T-helper 1 cell (primary cell): ENCODE data around the gene MRPL4.
"Not testable (repeated sequence)": the region's sequence is repeated elsewhere in the genome, so short reads cannot be mapped to it uniquely, and the experiment has no call there.

Experiments used
- DNase-seq, 5 donors: peaks; one replicate each; pipeline ENCODE4 v3.0.0-alpha.2; 2012 to 2020

Gene MRPL4

DNA sequence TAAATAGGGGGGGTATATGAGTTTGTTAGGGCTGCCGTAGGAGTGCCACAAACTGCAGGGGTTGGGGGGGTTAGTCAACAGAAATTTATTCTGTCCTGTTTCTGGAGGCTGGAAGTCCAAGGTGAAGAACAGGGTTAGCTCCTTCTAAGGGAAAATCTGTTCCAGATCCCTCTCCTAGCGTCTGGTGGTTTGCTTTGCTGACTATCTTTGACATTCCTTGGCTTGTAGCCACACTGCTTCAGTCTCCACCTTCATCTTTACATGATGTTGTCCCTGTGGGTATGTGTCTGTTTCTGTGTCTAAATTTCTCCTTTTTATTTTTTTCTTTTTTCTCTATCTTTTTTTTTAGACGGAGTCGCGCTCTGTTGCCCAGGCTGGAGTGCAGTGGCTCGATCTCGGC, 10.8 kb downstream of the MRPL4 start:
- no peak for DNase-seq

DNA sequence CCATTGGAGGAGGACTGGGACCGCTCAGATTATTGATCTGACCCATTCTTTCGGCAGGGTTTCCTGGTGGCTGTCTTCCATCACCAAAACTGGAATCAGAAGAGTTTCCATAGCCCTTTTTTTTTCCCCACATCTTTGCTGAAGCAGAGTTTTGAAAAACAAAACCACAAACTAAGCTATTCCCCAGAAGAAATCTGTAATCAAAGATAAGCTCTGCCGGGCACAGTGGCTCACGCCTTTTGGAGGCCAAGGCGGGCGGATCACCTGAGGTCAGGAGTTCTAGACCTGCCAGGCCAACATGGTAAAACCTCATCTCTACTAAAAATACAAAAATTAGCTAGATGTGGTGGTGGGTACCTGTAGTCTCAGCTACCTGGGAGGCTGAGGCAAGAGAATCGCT, 14.7 kb downstream of the MRPL4 start:
- no peak for DNase-seq

DNA sequence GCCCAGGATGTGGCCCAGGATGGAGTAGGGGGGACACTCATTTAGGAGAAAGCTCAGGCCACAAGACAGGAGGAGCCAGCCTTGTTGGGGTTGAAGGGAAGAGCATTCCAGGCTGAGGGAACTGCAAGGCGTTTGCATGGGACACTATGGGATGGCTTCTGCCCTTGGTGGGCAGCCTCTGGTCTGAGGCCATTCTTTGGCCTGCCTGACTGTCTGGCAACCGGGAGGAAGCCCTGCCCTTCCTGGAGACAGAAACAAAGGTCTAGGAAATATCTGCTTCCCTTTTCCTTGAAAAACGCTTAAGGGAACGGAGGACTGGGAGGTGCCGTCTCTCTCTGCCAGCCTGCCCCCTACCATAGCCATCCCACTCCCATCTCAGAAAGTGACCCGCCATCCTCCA, 16.1 kb downstream of the MRPL4 start:
- DNase-seq = no peak

DNA sequence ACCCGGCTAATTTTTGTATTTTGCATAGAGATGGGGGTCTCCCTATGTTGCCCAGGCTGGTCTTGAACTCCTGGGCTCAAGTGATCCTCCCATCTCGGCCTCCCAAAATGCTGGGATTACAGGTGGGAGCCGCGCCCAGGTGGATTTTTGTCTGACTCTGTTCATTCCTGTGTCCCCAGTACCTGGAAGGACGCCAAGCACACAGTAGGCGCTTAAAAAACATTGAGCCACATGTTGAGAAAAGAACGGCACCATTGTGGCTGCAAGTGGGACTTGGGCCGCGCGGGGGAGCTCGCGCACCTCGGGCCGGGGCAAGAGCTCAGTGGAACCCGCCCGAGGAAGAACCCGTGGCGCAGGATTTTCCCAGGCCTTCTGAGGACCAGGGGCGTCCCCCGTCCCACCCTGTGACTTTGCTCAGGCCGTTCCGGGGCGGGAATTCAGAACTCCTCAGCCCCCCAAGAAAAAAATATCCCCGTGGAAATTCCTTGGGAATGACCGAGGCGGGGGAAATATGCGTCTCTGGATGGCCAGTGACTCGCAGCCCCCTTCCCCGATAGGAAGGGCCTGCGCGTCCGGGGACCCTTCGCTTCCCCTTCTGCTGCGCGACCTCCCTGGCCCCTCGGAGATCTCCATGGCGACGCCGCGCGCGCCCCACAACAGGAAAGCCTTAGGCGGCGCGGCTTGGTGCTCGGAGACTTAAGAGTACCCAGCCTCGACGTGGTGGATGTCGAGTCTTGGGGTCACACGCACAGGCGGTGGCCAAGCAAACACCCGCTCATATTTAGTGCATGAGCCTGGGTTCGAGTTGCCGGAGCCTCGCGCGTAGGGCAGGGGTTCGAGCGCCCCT, 17.5 kb downstream of the MRPL4 start:
- DNase-seq = peak; percentile 66 to 85 (median 78)

DNA sequence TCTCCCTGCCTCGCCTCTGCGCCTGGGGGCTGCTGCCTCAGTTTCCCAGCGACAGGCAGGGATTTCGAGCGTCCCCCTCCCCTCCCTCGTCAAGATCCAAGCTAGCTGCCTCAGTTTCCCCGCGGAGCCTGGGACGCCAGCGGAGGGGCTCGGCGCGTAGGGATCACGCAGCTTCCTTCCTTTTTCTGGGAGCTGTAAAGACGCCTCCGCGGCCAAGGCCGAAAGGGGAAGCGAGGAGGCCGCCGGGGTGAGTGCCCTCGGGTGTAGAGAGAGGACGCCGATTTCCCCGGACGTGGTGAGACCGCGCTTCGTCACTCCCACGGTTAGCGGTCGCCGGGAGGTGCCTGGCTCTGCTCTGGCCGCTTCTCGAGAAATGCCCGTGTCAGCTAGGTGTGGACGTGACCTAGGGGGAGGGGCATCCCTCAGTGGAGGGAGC, 18.2 kb downstream of the MRPL4 start:
- peak in 4 of 5 donors; percentile 54 to 87 (median 56) for DNase-seq

DNA sequence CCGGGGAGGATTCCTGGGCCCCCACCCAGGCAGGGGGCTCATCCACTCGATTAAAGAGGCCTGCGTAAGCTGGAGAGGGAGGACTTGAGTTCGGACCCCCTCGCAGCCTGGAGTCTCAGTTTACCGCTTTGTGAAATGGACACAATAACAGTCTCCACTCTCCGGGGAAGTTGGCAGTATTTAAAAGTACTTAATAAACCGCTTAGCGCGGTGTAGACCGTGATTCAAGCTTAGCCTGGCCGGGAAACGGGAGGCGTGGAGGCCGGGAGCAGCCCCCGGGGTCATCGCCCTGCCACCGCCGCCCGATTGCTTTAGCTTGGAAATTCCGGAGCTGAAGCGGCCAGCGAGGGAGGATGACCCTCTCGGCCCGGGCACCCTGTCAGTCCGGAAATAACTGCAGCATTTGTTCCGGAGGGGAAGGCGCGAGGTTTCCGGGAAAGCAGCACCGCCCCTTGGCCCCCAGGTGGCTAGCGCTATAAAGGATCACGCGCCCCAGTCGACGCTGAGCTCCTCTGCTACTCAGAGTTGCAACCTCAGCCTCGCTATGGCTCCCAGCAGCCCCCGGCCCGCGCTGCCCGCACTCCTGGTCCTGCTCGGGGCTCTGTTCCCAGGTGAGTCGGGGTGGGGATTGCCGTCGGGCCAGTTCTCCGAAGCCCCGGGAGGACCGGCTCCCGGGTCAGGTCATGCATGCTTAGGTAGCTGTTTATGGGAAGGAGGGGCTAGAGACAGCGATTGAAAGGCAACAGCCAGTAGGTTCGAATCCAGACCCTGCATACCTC, 18.8 kb downstream of the MRPL4 start, which contains the start of gene ICAM1:
ICAM1 (plus strand) TSS at position 505 of the 779 bp plus-strand sequence; CDS start at position 545, 40 bp downstream.
- DNase-seq = peak; percentile 51 to 86 (median 67)

DNA sequence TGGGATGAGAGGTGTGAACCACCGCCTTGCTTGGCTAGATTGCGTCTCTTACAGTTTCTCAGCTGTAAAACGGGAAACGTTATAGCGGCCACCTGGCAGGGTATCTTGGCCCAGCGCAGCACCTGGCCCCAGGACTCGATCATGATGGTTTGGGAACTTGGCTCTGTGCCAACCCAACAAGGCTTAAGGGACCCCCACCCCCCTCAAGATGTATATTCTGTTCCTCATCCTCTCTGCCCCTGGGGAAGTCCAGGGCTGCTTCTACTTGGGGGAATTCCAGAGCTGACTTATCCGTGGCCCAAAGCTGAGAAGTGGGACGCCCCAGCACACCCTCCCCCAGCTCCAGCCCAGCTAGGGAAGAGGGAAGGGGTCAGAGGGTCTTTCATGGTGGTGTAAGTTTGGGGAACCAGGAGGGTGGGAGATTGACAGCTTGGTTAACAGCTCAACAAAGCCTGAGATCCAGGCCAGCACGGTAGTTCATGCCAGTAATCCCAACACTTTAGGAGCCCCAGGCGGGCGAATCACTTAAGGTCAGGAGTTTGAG, 19.6 kb downstream of the MRPL4 start:
- peak in 1 of 5 donors; percentile 36 for DNase-seq

DNA sequence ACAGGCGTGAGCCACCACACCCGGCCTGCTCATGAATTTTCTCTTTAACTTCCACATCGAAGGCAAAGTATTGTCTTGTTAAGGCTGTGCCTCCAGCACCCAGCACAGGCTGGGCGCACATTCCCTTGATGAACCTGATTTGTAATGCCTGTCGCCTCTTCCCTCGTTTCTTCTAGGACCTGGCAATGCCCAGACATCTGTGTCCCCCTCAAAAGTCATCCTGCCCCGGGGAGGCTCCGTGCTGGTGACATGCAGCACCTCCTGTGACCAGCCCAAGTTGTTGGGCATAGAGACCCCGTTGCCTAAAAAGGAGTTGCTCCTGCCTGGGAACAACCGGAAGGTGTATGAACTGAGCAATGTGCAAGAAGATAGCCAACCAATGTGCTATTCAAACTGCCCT, 22.6 kb downstream of the MRPL4 start:
- DNase-seq = no peak

DNA sequence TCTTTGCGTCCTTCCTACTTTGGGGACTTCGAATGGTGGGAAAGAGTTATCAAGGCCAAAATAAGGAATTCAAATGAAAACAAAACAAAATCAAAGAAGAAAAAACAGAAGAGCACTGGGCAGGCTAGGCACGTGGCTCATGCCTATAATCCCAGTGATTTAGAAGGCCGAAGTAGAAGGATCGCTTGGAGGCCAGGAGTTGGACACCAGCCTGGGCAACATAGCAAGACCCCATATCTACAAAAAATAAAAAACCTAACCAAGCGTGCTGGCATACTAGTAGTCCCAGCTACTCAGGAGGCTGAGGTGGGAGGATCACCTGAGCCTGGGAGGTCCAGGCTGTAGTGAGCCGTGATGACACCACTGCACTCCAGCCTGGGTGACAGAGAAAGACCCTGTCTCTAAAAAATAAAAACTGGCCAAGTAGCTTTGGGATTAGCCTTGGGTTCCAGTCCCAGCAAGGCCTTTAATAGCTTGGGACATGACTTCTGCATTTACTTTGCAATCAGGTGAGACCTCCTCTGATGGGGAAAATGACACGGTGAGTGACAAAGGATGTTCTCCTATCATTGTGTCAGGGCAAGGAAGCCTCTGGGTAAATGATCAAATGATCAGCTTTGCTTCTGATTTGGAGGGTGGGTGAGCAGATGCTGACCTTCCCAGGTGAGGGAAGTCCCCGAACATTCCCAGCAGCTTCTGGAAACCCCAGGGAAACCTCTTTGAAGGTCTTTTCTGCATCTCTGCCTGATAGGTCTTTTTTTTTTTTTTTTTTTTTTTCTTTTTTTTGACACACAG, 26.0 kb downstream of the MRPL4 start:
- no peak for DNase-seq

DNA sequence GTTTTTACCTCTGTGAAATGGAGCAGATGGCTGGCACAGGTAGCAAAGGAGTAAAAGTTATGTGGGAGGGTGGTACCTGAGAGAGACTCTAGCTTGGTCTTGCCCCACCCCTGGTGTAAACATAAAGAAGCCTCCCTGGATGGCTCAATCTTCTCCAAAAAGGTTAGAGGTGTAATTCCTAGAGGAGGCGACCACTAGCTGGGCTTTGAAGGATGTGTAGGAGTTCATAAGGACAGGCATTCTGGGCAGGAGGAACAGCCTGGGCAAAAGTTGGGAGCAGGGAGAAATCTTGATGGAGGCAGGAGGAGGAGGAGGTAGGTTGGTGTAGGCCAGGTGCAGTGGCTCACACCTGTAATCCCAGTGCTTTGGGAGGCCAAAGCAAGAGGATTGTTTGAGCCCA, 26.9 kb downstream of the MRPL4 start:
- no peak for DNase-seq

DNA sequence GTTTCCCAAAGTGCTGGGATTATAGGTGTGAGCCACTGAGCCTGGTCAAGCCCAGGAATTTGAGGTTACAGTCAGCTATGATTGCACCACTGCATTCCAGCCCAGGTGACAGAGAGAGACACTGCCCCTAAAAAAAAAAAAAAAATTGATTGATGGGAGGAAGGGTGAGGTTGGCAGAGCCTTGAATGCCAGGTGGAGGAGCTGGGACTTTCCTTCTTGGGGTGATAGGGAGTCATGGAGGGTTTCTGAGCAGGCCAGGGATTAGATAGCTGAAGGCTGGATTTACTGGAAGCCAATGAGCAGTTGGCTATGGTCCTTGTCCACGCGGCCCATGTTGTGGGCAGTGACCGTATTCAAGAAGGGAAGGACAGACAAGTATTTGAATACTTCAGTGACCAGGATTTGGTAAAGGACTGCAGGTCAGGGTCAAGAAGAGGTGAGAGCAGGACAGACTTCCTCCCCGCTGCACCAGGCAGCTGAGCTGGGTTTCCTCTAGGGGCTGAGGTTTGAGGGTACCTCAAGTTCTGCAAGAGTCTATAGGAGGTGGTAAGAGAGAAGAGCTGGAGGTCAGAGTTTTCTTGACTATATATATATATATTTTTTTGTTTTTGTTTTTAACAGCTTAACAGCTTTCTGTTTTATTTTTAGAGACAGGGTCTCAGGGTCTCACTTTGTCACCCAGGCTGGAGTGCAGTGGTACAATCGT, 27.9 kb downstream of the MRPL4 start:
- DNase-seq = no peak

DNA sequence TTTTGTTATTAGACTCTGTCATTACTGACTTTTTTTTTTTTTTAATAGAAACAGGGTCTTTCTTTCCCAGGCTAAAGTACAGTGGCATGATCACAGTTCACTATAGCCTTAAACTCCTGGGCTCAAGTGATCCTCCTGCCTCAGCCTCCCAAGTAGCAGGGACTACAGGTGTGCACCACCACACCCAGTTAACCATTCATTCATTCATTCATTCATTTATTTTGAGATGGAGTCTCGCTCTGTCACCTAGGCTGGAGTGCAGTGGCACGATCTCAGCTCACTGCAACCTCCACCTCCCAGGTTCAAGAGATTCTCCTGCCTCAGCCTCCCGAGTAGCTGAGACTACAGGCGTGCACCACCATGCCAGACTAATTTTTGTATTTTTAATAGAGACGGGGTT, 30.0 kb downstream of the MRPL4 start:
- not testable (repeated sequence) for DNase-seq

DNA sequence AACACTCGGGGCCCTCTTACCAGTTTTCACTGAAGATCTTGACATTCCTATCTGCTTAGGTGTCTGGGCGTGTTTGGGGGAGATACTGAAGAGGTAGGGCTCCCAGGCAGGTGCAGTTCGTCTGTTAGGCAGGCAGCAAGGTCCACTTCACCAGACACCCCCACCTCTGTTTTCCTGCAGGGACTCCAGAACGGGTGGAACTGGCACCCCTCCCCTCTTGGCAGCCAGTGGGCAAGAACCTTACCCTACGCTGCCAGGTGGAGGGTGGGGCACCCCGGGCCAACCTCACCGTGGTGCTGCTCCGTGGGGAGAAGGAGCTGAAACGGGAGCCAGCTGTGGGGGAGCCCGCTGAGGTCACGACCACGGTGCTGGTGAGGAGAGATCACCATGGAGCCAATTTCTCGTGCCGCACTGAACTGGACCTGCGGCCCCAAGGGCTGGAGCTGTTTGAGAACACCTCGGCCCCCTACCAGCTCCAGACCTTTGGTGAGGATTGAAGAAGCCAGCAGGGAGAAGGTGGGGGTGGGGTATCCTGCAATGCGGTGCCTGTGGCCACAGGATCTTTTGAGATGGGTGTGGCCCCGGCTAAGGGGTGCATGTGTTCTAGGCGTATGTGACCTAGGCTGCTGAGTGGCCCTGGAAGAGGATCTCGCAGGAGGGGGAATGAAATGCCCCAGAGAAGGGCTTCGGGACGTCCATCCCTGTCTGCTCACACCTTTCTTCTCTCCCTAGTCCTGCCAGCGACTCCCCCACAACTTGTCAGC, 31.5 kb downstream of the MRPL4 start:
- no peak for DNase-seq

DNA sequence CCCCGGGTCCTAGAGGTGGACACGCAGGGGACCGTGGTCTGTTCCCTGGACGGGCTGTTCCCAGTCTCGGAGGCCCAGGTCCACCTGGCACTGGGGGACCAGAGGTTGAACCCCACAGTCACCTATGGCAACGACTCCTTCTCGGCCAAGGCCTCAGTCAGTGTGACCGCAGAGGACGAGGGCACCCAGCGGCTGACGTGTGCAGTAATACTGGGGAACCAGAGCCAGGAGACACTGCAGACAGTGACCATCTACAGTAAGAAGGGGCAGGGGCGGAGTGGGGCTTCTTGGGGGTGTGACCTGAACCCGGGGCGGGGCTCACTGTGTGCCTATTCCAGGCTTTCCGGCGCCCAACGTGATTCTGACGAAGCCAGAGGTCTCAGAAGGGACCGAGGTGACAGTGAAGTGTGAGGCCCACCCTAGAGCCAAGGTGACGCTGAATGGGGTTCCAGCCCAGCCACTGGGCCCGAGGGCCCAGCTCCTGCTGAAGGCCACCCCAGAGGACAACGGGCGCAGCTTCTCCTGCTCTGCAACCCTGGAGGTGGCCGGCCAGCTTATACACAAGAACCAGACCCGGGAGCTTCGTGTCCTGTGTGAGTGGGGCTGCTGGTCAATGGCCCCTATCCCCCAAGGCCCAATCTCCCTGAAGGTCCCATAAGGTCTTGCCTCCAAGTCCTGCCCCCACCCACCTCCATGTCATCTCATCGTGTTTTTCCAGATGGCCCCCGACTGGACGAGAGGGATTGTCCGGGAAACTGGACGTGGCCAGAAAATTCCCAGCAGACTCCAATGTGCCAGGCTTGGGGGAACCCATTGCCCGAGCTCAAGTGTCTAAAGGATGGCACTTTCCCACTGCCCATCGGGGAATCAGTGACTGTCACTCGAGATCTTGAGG, 32.3 kb downstream of the MRPL4 start:
- no peak for DNase-seq

DNA sequence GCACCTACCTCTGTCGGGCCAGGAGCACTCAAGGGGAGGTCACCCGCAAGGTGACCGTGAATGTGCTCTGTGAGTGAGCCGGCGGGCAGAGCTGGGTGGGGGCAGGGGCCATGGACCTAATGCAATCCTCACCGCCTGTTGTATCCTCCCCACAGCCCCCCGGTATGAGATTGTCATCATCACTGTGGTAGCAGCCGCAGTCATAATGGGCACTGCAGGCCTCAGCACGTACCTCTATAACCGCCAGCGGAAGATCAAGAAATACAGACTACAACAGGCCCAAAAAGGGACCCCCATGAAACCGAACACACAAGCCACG, 32.9 kb downstream of the MRPL4 start:
- no peak for DNase-seq

DNA sequence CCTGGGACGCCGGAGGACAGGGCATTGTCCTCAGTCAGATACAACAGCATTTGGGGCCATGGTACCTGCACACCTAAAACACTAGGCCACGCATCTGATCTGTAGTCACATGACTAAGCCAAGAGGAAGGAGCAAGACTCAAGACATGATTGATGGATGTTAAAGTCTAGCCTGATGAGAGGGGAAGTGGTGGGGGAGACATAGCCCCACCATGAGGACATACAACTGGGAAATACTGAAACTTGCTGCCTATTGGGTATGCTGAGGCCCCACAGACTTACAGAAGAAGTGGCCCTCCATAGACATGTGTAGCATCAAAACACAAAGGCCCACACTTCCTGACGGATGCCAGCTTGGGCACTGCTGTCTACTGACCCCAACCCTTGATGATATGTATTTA, 33.4 kb downstream of the MRPL4 start:
- DNase-seq = no peak

DNA sequence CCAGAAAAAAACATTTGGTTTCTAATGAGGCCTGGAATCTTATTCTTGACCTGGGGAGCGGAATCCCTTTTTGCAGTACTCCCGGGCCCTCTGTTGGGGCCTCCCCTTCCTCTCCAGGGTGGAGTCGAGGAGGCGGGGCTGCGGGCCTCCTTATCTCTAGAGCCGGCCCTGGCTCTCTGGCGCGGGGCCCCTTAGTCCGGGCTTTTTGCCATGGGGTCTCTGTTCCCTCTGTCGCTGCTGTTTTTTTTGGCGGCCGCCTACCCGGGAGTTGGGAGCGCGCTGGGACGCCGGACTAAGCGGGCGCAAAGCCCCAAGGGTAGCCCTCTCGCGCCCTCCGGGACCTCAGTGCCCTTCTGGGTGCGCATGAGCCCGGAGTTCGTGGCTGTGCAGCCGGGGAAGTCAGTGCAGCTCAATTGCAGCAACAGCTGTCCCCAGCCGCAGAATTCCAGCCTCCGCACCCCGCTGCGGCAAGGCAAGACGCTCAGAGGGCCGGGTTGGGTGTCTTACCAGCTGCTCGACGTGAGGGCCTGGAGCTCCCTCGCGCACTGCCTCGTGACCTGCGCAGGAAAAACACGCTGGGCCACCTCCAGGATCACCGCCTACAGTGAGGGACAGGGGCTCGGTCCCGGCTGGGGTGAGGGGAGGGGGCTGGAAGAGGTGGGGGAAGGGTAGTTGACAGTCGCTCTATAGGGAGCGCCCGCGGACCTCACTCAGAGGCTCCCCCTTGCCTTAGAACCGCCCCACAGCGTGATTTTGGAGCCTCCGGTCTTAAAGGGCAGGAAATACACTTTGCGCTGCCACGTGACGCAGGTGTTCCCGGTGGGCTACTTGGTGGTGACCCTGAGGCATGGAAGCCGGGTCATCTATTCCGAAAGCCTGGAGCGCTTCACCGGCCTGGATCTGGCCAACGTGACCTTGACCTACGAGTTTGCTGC, 35.1 kb downstream of the MRPL4 start, which contains the start of gene ICAM4:
ICAM4 (plus strand) TSS at position 153 of the 935 bp plus-strand sequence; CDS start at position 211, 58 bp downstream.
- peak in 1 of 5 donors; percentile 44 for DNase-seq

DNA sequence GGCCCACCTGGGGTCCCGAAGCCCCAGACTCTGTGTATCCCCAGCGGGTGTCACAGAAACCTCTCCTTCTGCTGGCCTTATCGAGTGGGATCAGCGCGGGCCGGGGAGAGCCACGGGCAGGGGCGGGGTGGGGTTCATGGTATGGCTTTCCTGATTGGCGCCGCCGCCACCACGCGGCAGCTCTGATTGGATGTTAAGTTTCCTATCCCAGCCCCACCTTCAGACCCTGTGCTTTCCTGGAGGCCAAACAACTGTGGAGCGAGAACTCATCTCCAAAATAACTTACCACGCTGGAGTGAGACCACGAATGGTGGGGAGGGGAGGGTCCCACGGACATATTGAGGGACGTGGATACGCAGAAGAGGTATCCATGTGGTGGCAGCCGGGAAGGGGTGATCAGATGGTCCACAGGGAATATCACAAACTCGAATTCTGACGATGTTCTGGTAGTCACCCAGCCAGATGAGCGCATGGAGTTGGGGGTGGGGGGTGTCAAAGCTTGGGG, 36.7 kb downstream of the MRPL4 start:
- DNase-seq = peak in 1 of 5 donors; percentile 60
